Measurements from ENCODE around the gene NFXL1. TPM values are rescaled to one million over a fixed set of nuclear protein-coding genes. Genes with fewer than 3 reads are reported as not detected.

The NFXL1 gene
- total and polyA plus RNA-seq, 10 donors: 3.8 to 18.5 (median 13.4) TPM

DNA sequence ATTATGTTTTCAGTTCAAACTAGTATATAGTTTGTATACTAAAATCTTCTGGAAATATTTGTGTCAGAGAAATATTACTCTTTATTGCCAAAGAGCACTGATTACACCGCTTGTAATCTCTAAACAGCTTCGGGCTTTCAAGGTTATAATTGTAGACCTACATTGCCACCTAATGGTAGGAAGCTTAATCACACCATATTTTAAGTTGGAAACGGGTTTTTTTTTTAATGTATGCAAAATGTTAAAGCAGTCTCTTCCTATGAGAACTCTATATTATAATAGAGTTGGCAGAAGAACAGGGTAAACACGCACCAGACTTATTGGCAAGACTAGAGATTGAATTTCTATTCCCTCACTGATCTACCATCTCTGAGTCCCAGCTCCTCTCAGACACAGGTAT lies 19.5 kb upstream of the NFXL1 start:
- H3K36me3 ChIP-seq: no peaks in the 10 kb centered on the region
- H3K9me3 ChIP-seq: peaks cover 0 to 4% (median 0%) of the 10 kb centered on the region in 8 donors
- no peak for DNase-seq
- H3K27ac ChIP-seq: no peak overlapping the region
- no peak overlapping the region for H3K4me3 ChIP-seq
- TF ChIP-seq POLR2AphosphoS5 (IDR thresholded peaks at IDR 0.05) (no peak), POLR2A (IDR thresholded peaks at IDR 0.05) (no peak)
- TF ChIP-seq, protein P1, sequence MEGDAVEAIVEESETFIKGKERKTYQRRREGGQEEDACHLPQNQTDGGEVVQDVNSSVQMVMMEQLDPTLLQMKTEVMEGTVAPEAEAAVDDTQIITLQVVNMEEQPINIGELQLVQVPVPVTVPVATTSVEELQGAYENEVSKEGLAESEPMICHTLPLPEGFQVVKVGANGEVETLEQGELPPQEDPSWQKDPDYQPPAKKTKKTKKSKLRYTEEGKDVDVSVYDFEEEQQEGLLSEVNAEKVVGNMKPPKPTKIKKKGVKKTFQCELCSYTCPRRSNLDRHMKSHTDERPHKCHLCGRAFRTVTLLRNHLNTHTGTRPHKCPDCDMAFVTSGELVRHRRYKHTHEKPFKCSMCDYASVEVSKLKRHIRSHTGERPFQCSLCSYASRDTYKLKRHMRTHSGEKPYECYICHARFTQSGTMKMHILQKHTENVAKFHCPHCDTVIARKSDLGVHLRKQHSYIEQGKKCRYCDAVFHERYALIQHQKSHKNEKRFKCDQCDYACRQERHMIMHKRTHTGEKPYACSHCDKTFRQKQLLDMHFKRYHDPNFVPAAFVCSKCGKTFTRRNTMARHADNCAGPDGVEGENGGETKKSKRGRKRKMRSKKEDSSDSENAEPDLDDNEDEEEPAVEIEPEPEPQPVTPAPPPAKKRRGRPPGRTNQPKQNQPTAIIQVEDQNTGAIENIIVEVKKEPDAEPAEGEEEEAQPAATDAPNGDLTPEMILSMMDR (IDR thresholded peaks at IDR 0.05 in 8 of 11, conservative IDR thresholded peaks at IDR 0.05 in 3 of 11): peak; percentile 21 to 75 (median 66)
- intact Hi-C loops (cut with DNase I; ENCODE audit: low total_unique reads): loop anchor here (10.0 kb wide), 1 partner anchor 249 kb away; no protein-coding TSS in a partner anchor
- peaks cover 0 to 7% (median 4%) of the 10 kb centered on the region in 6 donors for H3K4me1 ChIP-seq
- 2 to 6% (median 3%) methylated on average over 4 of the region's 4 CpGs for WGBS, 5 donors
- peaks cover 0 to 5% (median 0%) of the 10 kb centered on the region in 7 donors for H3K27me3 ChIP-seq (replicated peaks in 1 of 7)

DNA sequence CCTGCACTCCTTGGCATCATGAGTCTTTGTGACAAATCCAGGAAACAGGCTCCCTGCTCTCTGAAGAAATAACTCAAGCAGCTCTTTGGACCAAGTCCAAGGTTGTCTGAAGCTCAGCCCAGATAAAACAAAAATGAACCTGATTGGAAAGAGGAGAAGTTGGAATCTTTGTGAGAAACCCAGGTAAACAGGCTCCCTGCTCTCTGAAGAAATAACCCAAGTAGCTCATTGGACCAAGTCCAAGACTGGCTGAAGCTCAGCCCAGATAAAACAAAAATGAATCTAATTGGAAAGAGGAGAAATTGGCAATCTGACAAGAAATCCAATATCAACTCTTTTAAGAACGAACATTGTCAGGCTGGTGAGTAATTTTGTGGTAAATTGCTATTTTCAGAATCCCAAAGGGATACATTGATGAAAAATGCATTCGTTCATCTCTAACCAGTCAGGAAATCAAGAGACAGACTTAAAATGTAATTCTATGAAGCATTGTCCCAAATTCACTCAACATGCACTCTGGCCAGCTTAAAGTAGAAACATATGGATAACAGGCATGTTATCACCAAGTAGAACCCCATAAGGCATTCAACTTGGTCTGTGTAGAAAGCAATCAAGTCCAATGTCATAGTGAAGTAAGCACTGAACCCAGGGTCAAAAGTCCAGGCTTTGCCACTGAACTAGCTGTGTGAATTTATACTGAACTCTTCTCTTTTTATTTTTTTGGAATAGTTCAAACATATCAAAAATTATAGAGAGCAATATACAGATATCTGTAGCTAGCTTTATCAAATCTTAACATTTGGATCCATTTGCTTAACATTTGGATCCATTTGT lies 16.8 kb upstream of the NFXL1 start:
- Histone ChIP-seq H3K9me3 (peaks cover 0 to 4% (median 0%) of the 10 kb centered on the region in 8 donors), H3K4me1 (peaks cover 5 to 15% (median 10%) of the 10 kb centered on the region in 6 donors), H3K4me3 (no peak overlapping the region), H3K27ac (no peak overlapping the region), H3K27me3 (replicated peaks in 1 of 7) (peaks cover 0 to 13% (median 0%) of the 10 kb centered on the region in 7 donors), H3K36me3 (no peaks in the 10 kb centered on the region)
- intact Hi-C loops (cut with DNase I; ENCODE audit: low total_unique reads): loop anchor here (10.0 kb wide), 1 partner anchor 246 kb away; no protein-coding TSS in a partner anchor
- 30 to 48% (median 38%) methylated on average over 2 of the region's 2 CpGs for WGBS, 5 donors
- no peak for DNase-seq
- TF ChIP-seq POLR2A (IDR thresholded peaks at IDR 0.05) (no peak), POLR2AphosphoS5 (IDR thresholded peaks at IDR 0.05) (no peak)
- TF ChIP-seq, protein P1 (IDR thresholded peaks at IDR 0.05 in 8 of 11, conservative IDR thresholded peaks at IDR 0.05 in 3 of 11): no peak

- H3K27me3 ChIP-seq (replicated peaks in 1 of 7): peaks cover 0 to 16% (median 0%) of the 10 kb centered on the region in 7 donors
- TF ChIP-seq POLR2AphosphoS5 (IDR thresholded peaks at IDR 0.05) (no peak), POLR2A (IDR thresholded peaks at IDR 0.05) (no peak)
- TF ChIP-seq, protein P1 (IDR thresholded peaks at IDR 0.05 in 8 of 11, conservative IDR thresholded peaks at IDR 0.05 in 3 of 11): no peak
- peaks cover 5 to 15% (median 10%) of the 10 kb centered on the region in 6 donors for H3K4me1 ChIP-seq
- H3K36me3 ChIP-seq: no peaks in the 10 kb centered on the region
- peaks cover 0 to 4% (median 0%) of the 10 kb centered on the region in 8 donors for H3K9me3 ChIP-seq
- 49 to 65% (median 58%) methylated on average over 4 of the region's 4 CpGs for WGBS, 5 donors
- intact Hi-C loops (cut with DNase I; ENCODE audit: low total_unique reads): loop anchor here (10.0 kb wide), 1 partner anchor 245 kb away; no protein-coding TSS in a partner anchor
- DNase-seq: no peak
- no peak overlapping the region for H3K27ac ChIP-seq
- no peak overlapping the region for H3K4me3 ChIP-seq
These were observed 15.4 kb upstream of the NFXL1 start for GRCh38 chr4:47929682-47930201.

All from spleen (tissue), 11 donors.